ENCODE results near the gene ZSWIM7. TPM values are rescaled to one million over a fixed set of nuclear protein-coding genes. Genes with fewer than 3 reads are reported as not detected.
A peak's percentile ranks its signal among the peaks of the same experiment; 100 is the strongest.

Gene ZSWIM7
- total RNA-seq, 4 donors from 2014 or later, result 7.7 to 21.5 (median 12.9) TPM

GRCh38 chr17:15947271-15947670 lies 52.2 kb downstream of the ZSWIM7 start:
- H3K4me1 ChIP-seq, result peaks cover 4 to 35% (median 16%) of the 10 kb centered on the region in 4 donors
- no peaks in the 10 kb centered on the region for H3K27me3 ChIP-seq
- H3K36me3 ChIP-seq, result no peaks in the 10 kb centered on the region
- peak overlapping the region in 3 of 4 donors; percentile 43 to 81 (median 74) for H3K27ac ChIP-seq
- peak in 1 of 3 donors; percentile 59 for DNase-seq
- no peak overlapping the region for H3K4me3 ChIP-seq
- H3K9me3 ChIP-seq, result no peaks in the 10 kb centered on the region
- TF ChIP-seq CTCF (IDR thresholded peaks at IDR 0.05), result no peak
- TF ChIP-seq POLR2A (IDR thresholded peaks at IDR 0.05), result peak; percentile 9 to 13

- Histone ChIP-seq H3K36me3 (no peaks in the 10 kb centered on the region), H3K27me3 (no peaks in the 10 kb centered on the region), H3K4me1 (peaks cover 4 to 35% (median 16%) of the 10 kb centered on the region in 4 donors), H3K27ac (peak overlapping the region in 3 of 4 donors; percentile 43 to 81 (median 74)), H3K4me3 (peak overlapping the region in 1 of 4 donors; percentile 60), H3K9me3 (no peaks in the 10 kb centered on the region)
- DNase-seq, result peak in 1 of 3 donors; percentile 54
- no peak for TF ChIP-seq POLR2A (IDR thresholded peaks at IDR 0.05)
- TF ChIP-seq CTCF (IDR thresholded peaks at IDR 0.05), result no peak
Measured at GRCh38 chr17:15946611-15947120, 52.8 kb downstream of the ZSWIM7 start.

- H3K27ac ChIP-seq, result peak overlapping the region in 3 of 4 donors; percentile 3 to 26 (median 17)
- DNase-seq, result peak in 1 of 3 donors; percentile 64
Measured at GRCh38 chr17:15945527-15946191, 53.8 kb downstream of the ZSWIM7 start.

GRCh38 chr17:15944759-15945526 lies 54.6 kb downstream of the ZSWIM7 start, which contains the start of gene ADORA2B:
Gene ADORA2B (plus strand): TSS chr17:15945130. CDS start chr17:15945249, 119 bp downstream.
- Histone ChIP-seq H3K9me3 (no peaks in the 10 kb centered on the region), H3K27ac (peak within 1 kb of the TSS; percentile 3 to 26 (median 22)), H3K4me3 (peak within 1 kb of the TSS; percentile 36 to 60 (median 54)), H3K4me1 (peaks cover 4 to 35% (median 16%) of the 10 kb centered on the region in 4 donors), H3K27me3 (no peaks in the 10 kb centered on the region), H3K36me3 (no peaks in the 10 kb centered on the region)
- TF ChIP-seq CTCF (IDR thresholded peaks at IDR 0.05) (peak in 4 of 6 experiments; percentile 26 to 72 (median 60)), POLR2A (IDR thresholded peaks at IDR 0.05) (peak in 1 of 2 donors; percentile 6)
- DNase-seq, result peak in 2 of 3 donors; percentile 68 to 79

More at GRCh38 chr17:15945527-15946191, 53.8 kb downstream of the ZSWIM7 start:
- no peaks in the 10 kb centered on the region for H3K36me3 ChIP-seq
- H3K4me1 ChIP-seq, result peaks cover 4 to 35% (median 16%) of the 10 kb centered on the region in 4 donors
- no peak for TF ChIP-seq POLR2A (IDR thresholded peaks at IDR 0.05)
- TF ChIP-seq CTCF (IDR thresholded peaks at IDR 0.05), result no peak
- no peaks in the 10 kb centered on the region for H3K9me3 ChIP-seq
- H3K27me3 ChIP-seq, result no peaks in the 10 kb centered on the region
- H3K4me3 ChIP-seq, result peak overlapping the region; percentile 36 to 60 (median 54)

- Histone ChIP-seq H3K36me3 (no peaks in the 10 kb centered on the region), H3K4me1 (peaks cover 4 to 35% (median 16%) of the 10 kb centered on the region in 4 donors), H3K27me3 (no peaks in the 10 kb centered on the region), H3K4me3 (peak overlapping the region; percentile 36 to 60 (median 54)), H3K9me3 (no peaks in the 10 kb centered on the region), H3K27ac (no peak overlapping the region)
- DNase-seq, result no peak
- TF ChIP-seq POLR2A (IDR thresholded peaks at IDR 0.05), result no peak
- no peak for TF ChIP-seq CTCF (IDR thresholded peaks at IDR 0.05)
Measured at GRCh38 chr17:15943971-15944758, 55.3 kb downstream of the ZSWIM7 start.
